ENCODE results near the gene NFYC. TPM values are rescaled to one million over a fixed set of nuclear protein-coding genes. Genes with fewer than 3 reads are reported as not detected.

The NFYC gene
- total RNA-seq, 3 donors from 2014 or later, result 56.2 to 76.4 (median 70.5) TPM

DNA sequence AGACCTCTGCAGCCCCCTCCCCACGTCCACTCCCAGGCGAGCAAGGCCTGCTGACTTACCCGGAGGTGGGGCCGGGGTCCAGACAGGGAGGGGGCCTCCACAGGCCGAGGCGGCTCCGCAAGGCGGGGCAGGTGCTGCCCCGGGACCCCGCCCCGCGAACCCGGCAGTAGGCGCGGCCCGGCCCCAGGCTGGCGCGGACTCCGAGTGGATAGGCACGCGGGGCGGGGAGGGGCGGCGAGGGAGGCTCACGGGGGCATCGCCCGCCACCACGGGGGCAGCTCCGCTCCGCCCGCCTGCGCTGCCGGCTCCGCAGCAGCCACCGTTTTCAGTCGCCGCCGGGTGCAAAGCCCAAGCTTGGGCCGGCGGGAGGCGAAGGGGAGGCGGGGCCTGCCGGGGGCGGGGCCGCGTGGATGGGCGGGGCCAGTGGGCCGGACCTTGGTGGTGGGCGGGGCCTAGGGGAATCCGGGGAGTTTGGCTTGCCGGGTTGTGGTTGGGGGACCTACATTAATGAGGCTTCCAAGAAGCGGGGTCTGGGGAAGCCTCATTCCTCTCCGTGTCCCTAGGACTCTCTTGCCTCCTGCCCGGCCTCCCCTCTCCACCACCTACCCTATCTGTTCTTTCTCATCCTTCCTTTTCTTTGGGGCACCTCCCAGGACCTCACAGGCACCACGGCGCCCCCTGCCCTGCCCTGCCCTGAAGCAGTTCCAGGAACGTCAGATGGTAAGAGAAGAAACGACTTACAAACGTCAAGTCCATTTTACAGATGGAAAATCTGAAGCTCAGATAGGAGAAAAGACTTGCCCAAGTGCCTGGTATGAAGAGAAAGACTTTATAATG, 26.0 kb upstream of the NFYC start, which contains the start of gene RIMS3:
Gene RIMS3, minus strand, starts transcription at position 348 of the 837 bp plus-strand sequence. CDS start 23,757 bp downstream, outside the sequence.
- ATAC-seq, result peak; percentile 93
- TF ChIP-seq, protein P1, sequence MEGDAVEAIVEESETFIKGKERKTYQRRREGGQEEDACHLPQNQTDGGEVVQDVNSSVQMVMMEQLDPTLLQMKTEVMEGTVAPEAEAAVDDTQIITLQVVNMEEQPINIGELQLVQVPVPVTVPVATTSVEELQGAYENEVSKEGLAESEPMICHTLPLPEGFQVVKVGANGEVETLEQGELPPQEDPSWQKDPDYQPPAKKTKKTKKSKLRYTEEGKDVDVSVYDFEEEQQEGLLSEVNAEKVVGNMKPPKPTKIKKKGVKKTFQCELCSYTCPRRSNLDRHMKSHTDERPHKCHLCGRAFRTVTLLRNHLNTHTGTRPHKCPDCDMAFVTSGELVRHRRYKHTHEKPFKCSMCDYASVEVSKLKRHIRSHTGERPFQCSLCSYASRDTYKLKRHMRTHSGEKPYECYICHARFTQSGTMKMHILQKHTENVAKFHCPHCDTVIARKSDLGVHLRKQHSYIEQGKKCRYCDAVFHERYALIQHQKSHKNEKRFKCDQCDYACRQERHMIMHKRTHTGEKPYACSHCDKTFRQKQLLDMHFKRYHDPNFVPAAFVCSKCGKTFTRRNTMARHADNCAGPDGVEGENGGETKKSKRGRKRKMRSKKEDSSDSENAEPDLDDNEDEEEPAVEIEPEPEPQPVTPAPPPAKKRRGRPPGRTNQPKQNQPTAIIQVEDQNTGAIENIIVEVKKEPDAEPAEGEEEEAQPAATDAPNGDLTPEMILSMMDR (IDR thresholded peaks at IDR 0.05), result no peak
- intact Hi-C loops (cut with DNase I, micrococcal nuclease), result loop anchor here in 1 of 2 donors (10.0 kb wide), 1 partner anchor 51 kb away; no protein-coding TSS in a partner anchor

DNA sequence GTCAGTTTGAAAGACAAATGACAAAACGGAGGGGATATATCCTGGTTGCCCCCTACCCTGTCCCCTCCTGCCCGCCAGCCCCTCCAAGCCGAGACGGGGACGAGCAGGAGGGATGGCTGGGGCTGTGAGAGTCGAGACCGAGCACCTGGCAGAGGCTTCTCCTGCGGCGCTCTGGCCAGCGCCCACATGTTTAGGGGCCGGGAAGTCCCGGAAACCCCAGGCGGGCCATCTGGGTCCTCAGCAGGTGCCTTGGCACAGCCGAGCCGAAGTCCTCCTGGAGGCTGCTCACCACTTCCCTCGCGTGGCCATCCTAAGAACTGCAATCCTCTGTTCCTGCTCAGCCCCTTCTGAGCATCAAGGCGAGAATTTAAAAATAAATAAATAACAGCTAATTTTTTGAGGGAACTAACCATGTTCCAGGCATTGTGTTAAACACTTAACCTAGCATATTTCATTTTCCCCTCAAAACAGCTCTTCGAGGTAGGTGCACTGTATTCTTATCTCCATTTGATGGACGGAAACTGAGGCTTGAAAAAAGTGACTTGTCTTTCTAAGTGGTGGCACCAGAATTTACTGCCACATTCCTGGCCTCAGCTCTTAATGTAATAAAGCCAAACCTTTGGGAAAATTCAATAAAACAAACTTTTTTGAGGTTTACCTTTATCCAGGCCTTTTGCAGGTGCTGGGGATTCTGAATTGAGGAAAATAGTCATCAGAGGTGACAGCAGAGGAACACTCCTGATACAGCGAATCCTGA, 22.6 kb upstream of the NFYC start:
- peak; percentile 88 to 91 (median 89) for DNase-seq
- Histone ChIP-seq H3K9me3 (no peaks in the 10 kb centered on the region), H3K36me3 (ENCODE audit: low read depth) (no peaks in the 10 kb centered on the region), H3K4me1 (ENCODE audit: low read depth) (peaks cover 11% of the 10 kb centered on the region), H3K4me3 (no peak overlapping the region)
- TF ChIP-seq, protein P1 (IDR thresholded peaks at IDR 0.05), result peak; percentile 93
- intact Hi-C loops (cut with DNase I, micrococcal nuclease), result loop anchor here in 1 of 2 donors (10.0 kb wide), 1 partner anchor 54 kb away; no protein-coding TSS in a partner anchor
- ATAC-seq, result peak; percentile 82

More for the DNA sequence above, 26.0 kb upstream of the NFYC start, which contains the start of gene RIMS3:
- H3K36me3 ChIP-seq (ENCODE audit: low read depth), result no peaks in the 10 kb centered on the region
- H3K4me1 ChIP-seq (ENCODE audit: low read depth), result peaks cover 11% of the 10 kb centered on the region
- peak; percentile 84 to 94 (median 85) for DNase-seq
- H3K4me3 ChIP-seq, result peak within 1 kb of the TSS; percentile 42
- H3K9me3 ChIP-seq, result no peaks in the 10 kb centered on the region

DNA sequence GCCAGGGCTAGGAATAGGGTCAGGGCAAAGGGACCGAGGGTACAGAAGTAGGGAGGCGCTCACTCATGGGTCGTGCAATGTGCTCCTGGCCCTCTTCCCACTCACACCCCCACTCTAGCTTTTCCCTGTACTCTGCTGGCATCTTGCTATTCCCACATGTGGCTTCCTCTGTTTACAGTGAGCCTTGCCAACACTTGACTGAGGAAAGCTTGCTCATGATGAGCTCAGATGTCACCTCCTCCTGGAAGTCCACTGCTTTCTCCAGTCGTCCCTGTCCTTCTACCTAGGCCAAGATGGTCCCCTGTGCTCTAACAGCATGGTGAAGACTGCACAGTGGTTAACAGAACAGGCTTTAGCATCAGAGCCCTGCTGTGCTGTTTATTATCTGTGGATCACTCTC, 18.1 kb upstream of the NFYC start:
- no peak for ATAC-seq
- intact Hi-C loops (cut with DNase I, micrococcal nuclease), result no loop called here
- Histone ChIP-seq H3K4me1 (ENCODE audit: low read depth) (peaks cover 4% of the 10 kb centered on the region), H3K4me3 (no peak overlapping the region), H3K36me3 (ENCODE audit: low read depth) (no peaks in the 10 kb centered on the region), H3K9me3 (no peaks in the 10 kb centered on the region)
- DNase-seq, result no peak
- TF ChIP-seq, protein P1 (IDR thresholded peaks at IDR 0.05), result no peak

DNA sequence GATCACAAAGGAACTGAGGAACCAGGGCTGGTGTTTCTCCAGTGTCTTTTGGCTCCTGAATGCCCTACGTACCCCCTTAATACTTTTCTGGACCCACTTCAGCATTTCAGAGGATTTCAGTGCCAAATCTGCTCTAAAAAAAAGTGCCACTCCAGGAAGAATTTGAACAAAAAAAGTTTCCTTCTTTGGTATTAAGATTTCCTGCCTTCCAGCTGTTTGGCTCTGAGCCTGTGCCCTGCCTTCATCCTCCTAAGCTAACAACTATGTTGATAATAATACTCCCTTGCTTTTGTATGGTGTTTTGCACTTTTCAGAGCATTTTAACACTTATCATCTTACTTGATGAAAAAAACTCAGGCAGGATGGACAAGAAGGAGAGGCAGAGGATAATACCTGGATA, 15.0 kb upstream of the NFYC start:
- DNase-seq (no peak), ATAC-seq (no peak)
- intact Hi-C loops (cut with DNase I, micrococcal nuclease), result no loop called here
- TF ChIP-seq, protein P1 (IDR thresholded peaks at IDR 0.05), result no peak
- Histone ChIP-seq H3K4me3 (no peak overlapping the region), H3K36me3 (ENCODE audit: low read depth) (no peaks in the 10 kb centered on the region), H3K9me3 (no peaks in the 10 kb centered on the region), H3K4me1 (ENCODE audit: low read depth) (no peaks in the 10 kb centered on the region)

DNA sequence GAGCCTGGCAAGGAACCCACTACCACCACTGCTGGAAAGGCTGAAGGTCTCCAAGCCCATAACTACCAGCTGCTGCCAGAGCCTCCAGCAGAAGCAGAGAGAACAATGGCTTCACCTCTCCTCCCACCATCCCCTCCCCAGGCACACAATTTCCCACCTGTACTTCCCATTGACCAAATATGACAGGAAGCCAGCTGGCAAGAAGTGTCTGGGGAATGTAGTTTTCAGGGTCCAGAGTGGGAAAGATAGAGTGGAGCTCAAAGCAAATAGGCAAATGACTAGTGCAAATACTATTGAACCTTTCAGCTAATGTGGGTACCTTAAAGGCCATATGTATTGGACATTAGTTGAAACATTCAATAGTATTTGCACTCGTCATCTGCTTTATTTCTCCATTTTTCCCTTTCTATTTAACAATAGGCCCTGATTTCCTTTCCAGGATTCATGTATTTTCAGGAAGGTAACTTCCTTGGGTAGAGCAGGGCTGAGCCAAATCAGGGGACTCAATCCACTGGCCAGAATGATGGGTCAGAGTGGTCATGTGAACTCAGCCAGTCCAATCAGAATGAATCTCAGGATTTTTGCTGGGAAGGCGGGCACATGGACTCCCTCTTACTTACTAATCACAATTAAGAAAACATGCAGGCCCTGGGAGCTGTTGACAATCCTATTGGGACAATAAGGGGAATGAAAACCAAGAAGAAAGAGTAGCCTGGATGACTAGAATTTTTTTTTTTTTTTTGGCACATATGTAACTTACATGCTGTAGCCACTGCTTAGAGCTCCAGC, 12.1 kb upstream of the NFYC start:
- H3K4me3 ChIP-seq, result no peak overlapping the region
- no peak for ATAC-seq
- H3K36me3 ChIP-seq (ENCODE audit: low read depth), result no peaks in the 10 kb centered on the region
- intact Hi-C loops (cut with DNase I, micrococcal nuclease), result no loop called here
- H3K4me1 ChIP-seq (ENCODE audit: low read depth), result no peaks in the 10 kb centered on the region
- no peak for DNase-seq
- TF ChIP-seq, protein P1 (IDR thresholded peaks at IDR 0.05), result no peak
- H3K9me3 ChIP-seq, result no peaks in the 10 kb centered on the region
